ENCODE results near the gene FOXN1.

GRCh38 chr17:28484296-28484695 lies 21.9 kb upstream of the FOXN1 start:
- TF ChIP-seq ZNF251 (CRISPR knock-in tag; IDR thresholded peaks at IDR 0.05), result no peak
- no peak for TF ChIP-seq ZNF274 (CRISPR knock-in tag; IDR thresholded peaks at IDR 0.05)
- no peak for TF ChIP-seq ZIK1 (CRISPR knock-in tag; IDR thresholded peaks at IDR 0.05; ENCODE audit: borderline replicate concordance, low read depth)
- no peak for TF ChIP-seq ZNF616 (CRISPR knock-in tag; IDR thresholded peaks at IDR 0.05; ENCODE audit: low read depth)
- TF ChIP-seq PRPF4 (IDR thresholded peaks at IDR 0.05; ENCODE audit: low read depth, low read length, poor library complexity, severe bottlenecking), result no peak
- no peak for TF ChIP-seq JUNB (CRISPR knock-in tag; IDR thresholded peaks at IDR 0.05; ENCODE audit: borderline replicate concordance)
- no peak for TF ChIP-seq ELF1 (CRISPR knock-in tag; IDR thresholded peaks at IDR 0.05)
- TF ChIP-seq POLR2AphosphoS5 (IDR thresholded peaks at IDR 0.05; ENCODE audit: low read depth, low read length), result no peak
- TF ChIP-seq MAFG (CRISPR knock-in tag; IDR thresholded peaks at IDR 0.05), result no peak
- no peak for TF ChIP-seq CTCF (CRISPR knock-in tag; IDR thresholded peaks at IDR 0.05)

All from HepG2 (cell line).